Globus pallidus (tissue), 1 donor: ENCODE measurements around the gene DOLPP1.
A peak's percentile ranks its signal among the peaks of the same experiment; 100 is the strongest.

Experiments
- DNase-seq: peaks from one replicate; pipeline ENCODE4 v3.0.0-alpha.2; 2015; ENCODE audit warnings: low spot score

DOLPP1 gene

DNA sequence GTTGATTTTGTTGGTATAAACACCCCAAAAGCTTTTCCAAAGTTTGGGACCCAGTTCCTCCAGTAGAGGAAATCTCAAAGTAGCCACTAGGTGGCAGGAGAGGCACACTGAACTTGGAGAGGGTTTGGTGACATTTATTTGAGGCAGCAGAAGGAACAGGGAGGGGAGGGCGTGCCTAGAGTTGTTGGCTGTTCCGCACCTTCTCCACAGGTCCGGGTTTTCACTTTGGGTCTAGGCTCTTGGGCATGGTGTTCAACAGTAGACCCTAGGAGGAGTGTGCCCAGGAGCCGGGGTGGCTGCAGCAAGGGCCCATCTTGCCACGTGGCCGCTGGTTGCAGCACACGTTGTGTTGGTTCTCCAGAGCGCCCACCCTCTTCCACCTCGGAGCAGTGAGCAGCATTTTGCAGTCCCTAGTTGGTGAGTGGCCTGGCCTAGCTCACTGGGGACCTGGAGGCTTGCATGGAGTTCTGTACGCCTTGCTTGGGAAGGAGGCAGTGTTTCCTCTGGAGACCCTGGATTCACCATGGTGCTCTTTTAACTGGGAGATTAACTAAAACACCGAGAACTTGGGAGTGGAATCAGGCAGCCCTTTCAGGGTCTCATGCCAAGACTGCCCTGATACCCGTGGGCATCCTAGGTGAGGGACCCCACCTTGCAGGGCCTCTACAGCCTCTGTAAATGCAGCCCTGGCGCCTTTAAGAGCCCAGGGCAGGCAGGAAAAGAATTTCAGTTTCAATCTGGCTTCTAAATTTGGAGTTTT is 58.5 kb downstream of the DOLPP1 start:
- peak; percentile 87 for DNase-seq

DNA sequence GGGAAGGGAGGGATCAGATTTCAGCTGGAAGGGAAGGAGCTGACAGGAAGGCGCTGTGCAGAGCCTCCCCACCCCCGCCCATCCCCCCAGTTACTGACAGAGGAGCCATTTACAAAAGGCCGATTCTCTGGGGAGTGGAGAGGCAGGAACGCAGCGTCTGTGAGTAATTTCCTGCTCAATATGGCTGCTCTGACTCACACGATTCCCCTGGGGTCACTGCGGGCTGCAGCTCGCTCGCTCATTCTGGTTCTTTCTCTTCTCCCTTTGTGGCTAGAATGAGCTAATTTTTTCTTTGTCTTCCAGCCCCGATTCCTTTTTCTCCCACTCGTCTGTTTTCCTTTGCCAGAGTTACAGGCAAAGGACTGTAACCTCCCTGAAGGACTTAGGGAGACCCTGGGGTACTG is 59.1 kb downstream of the DOLPP1 start:
- DNase-seq = peak; percentile 97
